ENCODE results near the gene TMEM117. TPM values are rescaled to one million over a fixed set of nuclear protein-coding genes. Genes with fewer than 3 reads are reported as not detected.

TMEM117 gene
- total and polyA plus RNA-seq, 8 donors, result 1.8 to 6.1 (median 4.0) TPM

DNA sequence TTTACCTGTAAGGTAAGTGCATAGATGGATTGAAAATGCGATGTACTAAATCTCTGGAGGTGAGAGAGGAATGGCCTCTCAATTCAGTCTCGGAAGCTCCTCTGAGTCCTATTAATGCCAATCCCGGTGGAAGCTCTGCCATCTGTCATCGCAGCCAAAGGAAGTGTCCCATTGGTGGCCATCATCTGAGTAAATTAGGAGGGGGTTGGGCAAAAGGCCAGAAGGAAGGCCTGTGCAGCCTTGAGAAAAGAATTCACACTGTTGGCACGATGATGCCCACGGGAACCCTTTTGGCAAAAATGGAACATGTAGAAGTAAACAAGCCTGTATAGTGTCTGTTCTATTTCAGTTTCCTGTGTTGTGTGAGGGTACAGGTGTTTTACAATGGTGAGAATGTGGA lies 545.5 kb downstream of the TMEM117 start:
- no peaks in the 10 kb centered on the region for H3K27me3 ChIP-seq
- H3K4me3 ChIP-seq, result no peak overlapping the region
- no peak overlapping the region for H3K27ac ChIP-seq
- ATAC-seq (no peak), FAIRE-seq (no peak), DNase-seq (no peak)
- WGBS, 2 donors, result 88 to 90% methylated on average over 6 of the region's 6 CpGs
- intact Hi-C loops (cut with DNase I), result no loop called here
- H3K4me1 ChIP-seq, result no peaks in the 10 kb centered on the region
- no peaks in the 10 kb centered on the region for H3K36me3 ChIP-seq
- no peaks in the 10 kb centered on the region for H3K9me3 ChIP-seq
- TF ChIP-seq, protein P1, sequence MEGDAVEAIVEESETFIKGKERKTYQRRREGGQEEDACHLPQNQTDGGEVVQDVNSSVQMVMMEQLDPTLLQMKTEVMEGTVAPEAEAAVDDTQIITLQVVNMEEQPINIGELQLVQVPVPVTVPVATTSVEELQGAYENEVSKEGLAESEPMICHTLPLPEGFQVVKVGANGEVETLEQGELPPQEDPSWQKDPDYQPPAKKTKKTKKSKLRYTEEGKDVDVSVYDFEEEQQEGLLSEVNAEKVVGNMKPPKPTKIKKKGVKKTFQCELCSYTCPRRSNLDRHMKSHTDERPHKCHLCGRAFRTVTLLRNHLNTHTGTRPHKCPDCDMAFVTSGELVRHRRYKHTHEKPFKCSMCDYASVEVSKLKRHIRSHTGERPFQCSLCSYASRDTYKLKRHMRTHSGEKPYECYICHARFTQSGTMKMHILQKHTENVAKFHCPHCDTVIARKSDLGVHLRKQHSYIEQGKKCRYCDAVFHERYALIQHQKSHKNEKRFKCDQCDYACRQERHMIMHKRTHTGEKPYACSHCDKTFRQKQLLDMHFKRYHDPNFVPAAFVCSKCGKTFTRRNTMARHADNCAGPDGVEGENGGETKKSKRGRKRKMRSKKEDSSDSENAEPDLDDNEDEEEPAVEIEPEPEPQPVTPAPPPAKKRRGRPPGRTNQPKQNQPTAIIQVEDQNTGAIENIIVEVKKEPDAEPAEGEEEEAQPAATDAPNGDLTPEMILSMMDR (IDR thresholded peaks at IDR 0.05), result no peak

DNA sequence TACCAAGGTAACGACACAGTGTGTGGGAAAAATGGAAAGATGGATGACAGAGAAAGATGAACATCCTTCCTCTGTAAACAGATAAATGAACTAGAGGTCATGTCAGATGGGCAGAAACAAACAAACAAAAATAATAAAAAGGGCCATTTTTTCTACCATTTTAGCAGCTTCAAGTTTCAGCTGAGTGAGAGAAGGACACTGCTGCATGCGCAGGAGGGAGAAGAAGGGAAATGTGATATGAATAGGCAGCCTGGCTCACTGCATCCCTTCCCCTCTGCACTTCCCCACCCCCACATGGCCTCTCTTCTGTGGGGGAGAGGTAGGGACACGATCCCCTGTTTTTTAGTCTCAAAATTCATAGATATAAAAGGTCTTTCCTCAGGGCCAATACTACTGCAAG lies 548.3 kb downstream of the TMEM117 start:
- TF ChIP-seq, protein P1 (IDR thresholded peaks at IDR 0.05), result no peak
- FAIRE-seq, result no peak

DNA sequence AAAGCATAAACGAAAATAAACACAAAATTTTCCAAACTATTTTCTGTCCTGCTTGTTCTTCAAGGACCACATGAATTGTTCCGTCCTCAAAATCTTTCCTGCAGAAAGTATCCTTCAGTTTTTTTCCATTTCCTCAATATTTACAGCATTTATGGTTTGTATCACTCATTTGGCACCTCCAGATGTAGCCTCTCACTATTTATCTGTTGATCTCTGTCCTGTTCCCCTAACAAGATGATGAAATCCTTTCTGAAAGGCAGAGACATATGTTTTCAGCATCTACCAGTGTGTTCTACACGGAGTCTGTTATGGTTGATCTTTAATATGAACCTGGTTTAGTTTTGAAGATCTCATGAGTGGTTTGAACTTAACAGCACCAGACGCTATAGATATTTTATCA lies 550.1 kb downstream of the TMEM117 start:
- 76 to 86% methylated on average over 4 of the region's 4 CpGs for WGBS, 2 donors

More for the DNA sequence above, 548.3 kb downstream of the TMEM117 start:
- no peaks in the 10 kb centered on the region for H3K36me3 ChIP-seq
- DNase-seq (no peak), ATAC-seq (no peak)
- H3K27me3 ChIP-seq, result no peaks in the 10 kb centered on the region
- WGBS, 2 donors, result 81 to 82% methylated on average over 3 of the region's 3 CpGs
- H3K4me1 ChIP-seq, result no peaks in the 10 kb centered on the region
- intact Hi-C loops (cut with DNase I), result no loop called here
- no peak overlapping the region for H3K4me3 ChIP-seq
- no peaks in the 10 kb centered on the region for H3K9me3 ChIP-seq
- H3K27ac ChIP-seq, result no peak overlapping the region

DNA sequence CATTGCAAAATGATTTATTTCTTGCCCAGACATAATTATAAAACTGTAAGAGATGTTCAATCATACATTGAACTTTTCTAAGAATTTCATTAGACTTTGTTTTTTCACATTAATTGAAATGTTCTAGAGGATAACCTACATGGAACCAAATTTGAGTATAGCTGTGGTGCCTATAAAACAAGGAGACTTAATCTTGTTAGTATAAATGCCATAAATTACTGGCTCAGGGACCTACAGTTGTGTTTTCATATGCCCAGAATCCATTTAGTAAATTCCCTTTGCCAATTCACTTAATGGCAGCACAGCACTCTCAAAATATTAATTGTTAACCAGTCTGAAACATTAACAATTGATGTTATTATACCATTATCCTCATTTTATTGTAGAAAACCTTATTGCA lies 551.7 kb downstream of the TMEM117 start:
- ATAC-seq, result no peak

More for the DNA sequence above, 550.1 kb downstream of the TMEM117 start:
- FAIRE-seq (no peak), DNase-seq (no peak), ATAC-seq (no peak)
- Histone ChIP-seq H3K4me1 (no peaks in the 10 kb centered on the region), H3K27ac (no peak overlapping the region), H3K36me3 (no peaks in the 10 kb centered on the region), H3K4me3 (no peak overlapping the region), H3K9me3 (no peaks in the 10 kb centered on the region), H3K27me3 (no peaks in the 10 kb centered on the region)
- TF ChIP-seq, protein P1 (IDR thresholded peaks at IDR 0.05), result no peak
- intact Hi-C loops (cut with DNase I), result no loop called here

DNA sequence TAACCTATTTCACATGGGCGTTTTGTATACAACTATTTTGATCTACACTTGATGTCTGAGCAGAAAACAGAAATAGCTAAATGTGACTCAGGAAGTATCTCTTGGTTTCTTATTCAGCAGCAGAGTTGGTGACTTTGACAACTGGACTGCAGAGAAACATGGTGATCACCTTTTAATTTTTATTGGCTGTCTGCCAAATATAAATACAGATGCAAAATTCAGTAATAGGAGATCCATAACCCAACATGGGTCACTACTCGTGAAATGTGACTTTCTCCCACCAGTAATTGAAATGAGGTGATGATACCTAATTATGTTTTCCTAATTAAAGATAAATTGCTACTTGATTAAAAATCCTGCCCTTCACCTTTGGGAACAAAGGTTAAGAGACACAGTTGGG lies 553.2 kb downstream of the TMEM117 start:
- DNase-seq (no peak), ATAC-seq (no peak), FAIRE-seq (no peak)
- TF ChIP-seq, protein P1 (IDR thresholded peaks at IDR 0.05), result no peak
- WGBS, 2 donors, result 95 to 96% methylated on average over 2 of the region's 2 CpGs
- no peak overlapping the region for H3K4me3 ChIP-seq
- intact Hi-C loops (cut with DNase I), result no loop called here
- H3K9me3 ChIP-seq, result no peaks in the 10 kb centered on the region
- H3K27ac ChIP-seq, result no peak overlapping the region
- H3K27me3 ChIP-seq, result no peaks in the 10 kb centered on the region
- no peaks in the 10 kb centered on the region for H3K36me3 ChIP-seq
- no peaks in the 10 kb centered on the region for H3K4me1 ChIP-seq

More for the DNA sequence above, 551.7 kb downstream of the TMEM117 start:
- Histone ChIP-seq H3K4me3 (no peak overlapping the region), H3K4me1 (no peaks in the 10 kb centered on the region), H3K27me3 (no peaks in the 10 kb centered on the region), H3K27ac (no peak overlapping the region), H3K36me3 (no peaks in the 10 kb centered on the region), H3K9me3 (no peaks in the 10 kb centered on the region)
- FAIRE-seq (no peak), DNase-seq (no peak)
- TF ChIP-seq, protein P1 (IDR thresholded peaks at IDR 0.05), result no peak
- intact Hi-C loops (cut with DNase I), result no loop called here

Data from pancreas (tissue), 10 donors.